HK-2 (cell line): ENCODE measurements around the gene GRIN2A.

Experiments used
- DNase-seq: peaks from one replicate; pipeline ENCODE4 v3.0.0-alpha.2; 2018; ENCODE audit not compliant: unreplicated experiment

Gene GRIN2A

GRCh38 chr16:10086620-10087019 lies 95.6 kb downstream of the GRIN2A start:
- DNase-seq: no peak

GRCh38 chr16:10085078-10085798 lies 97.0 kb downstream of the GRIN2A start:
- no peak for DNase-seq

- DNase-seq: no peak
These were observed 98.9 kb downstream of the GRIN2A start for GRCh38 chr16:10083301-10083700.

GRCh38 chr16:10081201-10081940 lies 100.9 kb downstream of the GRIN2A start:
- DNase-seq: no peak

- DNase-seq: peak; percentile 0
These were observed 102.0 kb downstream of the GRIN2A start for GRCh38 chr16:10080051-10080772.

- DNase-seq: no peak
These were observed 103.7 kb downstream of the GRIN2A start for GRCh38 chr16:10078541-10078949.

- no peak for DNase-seq
These were observed 104.4 kb downstream of the GRIN2A start for GRCh38 chr16:10077861-10078260.

- no peak for DNase-seq
These were observed 106.2 kb downstream of the GRIN2A start for GRCh38 chr16:10076037-10076436.

- DNase-seq: no peak
These were observed 111.6 kb downstream of the GRIN2A start for GRCh38 chr16:10070591-10070990.

- DNase-seq: no peak
These were observed 112.9 kb downstream of the GRIN2A start for GRCh38 chr16:10069374-10069773.

GRCh38 chr16:10067835-10068234 lies 114.4 kb downstream of the GRIN2A start:
- no peak for DNase-seq

- DNase-seq: no peak
These were observed 114.8 kb downstream of the GRIN2A start for GRCh38 chr16:10067406-10067805.

- no peak for DNase-seq
These were observed 117.2 kb downstream of the GRIN2A start for GRCh38 chr16:10065019-10065418.

GRCh38 chr16:10048850-10049249 lies 133.4 kb downstream of the GRIN2A start:
- no peak for DNase-seq

GRCh38 chr16:10045947-10046346 lies 136.3 kb downstream of the GRIN2A start:
- DNase-seq: no peak

GRCh38 chr16:10045291-10045775 lies 136.9 kb downstream of the GRIN2A start:
- DNase-seq: no peak

GRCh38 chr16:10040136-10041080 lies 141.8 kb downstream of the GRIN2A start:
- no peak for DNase-seq

GRCh38 chr16:10039220-10040096 lies 142.8 kb downstream of the GRIN2A start:
- no peak for DNase-seq

GRCh38 chr16:10037751-10038150 lies 144.5 kb downstream of the GRIN2A start:
- no peak for DNase-seq

GRCh38 chr16:10036956-10037355 lies 145.3 kb downstream of the GRIN2A start:
- peak; percentile 35 for DNase-seq
